Colonic mucosa (tissue), 4 donors: ENCODE results near the gene CLN5. TPM values are rescaled to one million over a fixed set of nuclear protein-coding genes. Genes with fewer than 3 reads are reported as not detected.

ENCODE experiments used
- DNase-seq: peaks from one replicate; pipeline ENCODE4 v3.0.0-alpha.2; 2020
- H3K27ac ChIP-seq: fragments of 200-600 bp; one replicate; pipeline ENCODE4 v1.8.0; 2021
- H3K27me3 ChIP-seq: fragments of 200-600 bp; one replicate; pipeline ENCODE4 v1.8.0; 2021
- H3K36me3 ChIP-seq: fragments of 200-600 bp; one replicate; pipeline ENCODE4 v1.8.0; 2021
- H3K4me1 ChIP-seq: fragments of 200-600 bp; one replicate; pipeline ENCODE4 v1.8.0; 2021; ENCODE audit warnings: mild to moderate bottlenecking
- H3K4me3 ChIP-seq: fragments of 200-600 bp; one replicate; pipeline ENCODE4 v1.8.0; 2021
- H3K9ac ChIP-seq, 2 donors: one replicate each; pipeline ENCODE4 v1.7.0; 2013; ENCODE audit warnings: control low read depth in 2 of 2, low read depth in 2 of 2, low read length in 2 of 2
- H3K9me3 ChIP-seq: fragments of 200-600 bp; one replicate; pipeline ENCODE4 v1.8.0; 2021
- CTCF ChIP-seq: fragments of 200-600 bp; IDR thresholded peaks from one replicate; pipeline ENCODE4 v1.8.0; 2022; ENCODE audit warnings: antibody characterized with exemption, mild to moderate bottlenecking
- intact Hi-C: fragments of 100-400 bp; cut with DNase I; formaldehyde crosslinking; loops from one replicate; pipeline ENCODE4 v1.14.1; 2022
- total RNA-seq, 2 donors: library from RNA; stranded (reverse); fragmentation: NEBNext Ultra II Directional in 1 of 2; extraction: Animal tissue kit (Norgen Biotek cat#: 25700) in 1 of 2; gene quantifications; one replicate each; pipeline ENCODE4 v1.2.1, GENCODE V29; 2021
- donor health status: healthy.
- donor health status: DM: no; HTN: no; CAD: no.
- donor health status: DM: no; HTN: no; CAD: no.

The CLN5 gene
- total RNA-seq, result 10 to 100 TPM; 21.8 to 26.5 TPM

GRCh38 chr13:76991796-76992547 is at the start of gene CLN5:
Gene CLN5, plus strand, starts transcription at chr13:76992081. Its CDS starts 18 bp downstream, at chr13:76992099.
- peak; percentile 93 for DNase-seq
- Histone ChIP-seq H3K27me3 (no peaks in the 10 kb centered on the region), H3K9ac (peak within 1 kb of the TSS; percentile 76 to 85), H3K9me3 (no peaks in the 10 kb centered on the region), H3K4me3 (peak within 1 kb of the TSS; percentile 81), H3K4me1 (no peaks in the 10 kb centered on the region), H3K36me3 (no peaks in the 10 kb centered on the region), H3K27ac (peak within 1 kb of the TSS; percentile 91)
- no peak for TF ChIP-seq CTCF
- intact Hi-C loops, result loop anchor here (5.0 kb wide), 1 partner anchor 35 kb away; the partner anchor contains the start of gene FBXL3

- Histone ChIP-seq H3K9me3 (no peaks in the 10 kb centered on the region), H3K4me1 (no peaks in the 10 kb centered on the region), H3K27ac (no peak overlapping the region), H3K27me3 (no peaks in the 10 kb centered on the region), H3K9ac (no peak overlapping the region), H3K36me3 (no peaks in the 10 kb centered on the region), H3K4me3 (no peak overlapping the region)
- no peak for DNase-seq
- TF ChIP-seq CTCF, result no peak
- intact Hi-C loops, result no loop called here
These were observed 49.5 kb upstream of the CLN5 start for GRCh38 chr13:76942363-76942762.

GRCh38 chr13:76943646-76944045 is 48.2 kb upstream of the CLN5 start:
- no peak overlapping the region for H3K9ac ChIP-seq
- H3K36me3 ChIP-seq, result no peaks in the 10 kb centered on the region
- H3K4me3 ChIP-seq, result no peak overlapping the region
- H3K27ac ChIP-seq, result no peak overlapping the region
- intact Hi-C loops, result no loop called here
- no peak for TF ChIP-seq CTCF
- H3K4me1 ChIP-seq, result no peaks in the 10 kb centered on the region
- no peaks in the 10 kb centered on the region for H3K9me3 ChIP-seq
- no peak for DNase-seq
- H3K27me3 ChIP-seq, result no peaks in the 10 kb centered on the region

GRCh38 chr13:76944456-76944855 is 47.4 kb upstream of the CLN5 start:
- Histone ChIP-seq H3K27ac (no peak overlapping the region), H3K4me3 (no peak overlapping the region)
- intact Hi-C loops, result no loop called here

GRCh38 chr13:76948149-76948548 is 43.7 kb upstream of the CLN5 start, which contains the start of gene ACOD1:
Gene ACOD1, plus strand, starts transcription at chr13:76948511. Its CDS starts 48 bp downstream, at chr13:76948559.
- intact Hi-C loops, result no loop called here
- H3K9me3 ChIP-seq, result no peaks in the 10 kb centered on the region
- TF ChIP-seq CTCF, result no peak
- no peak within 1 kb of the TSS for H3K9ac ChIP-seq
- no peak within 1 kb of the TSS for H3K27ac ChIP-seq
- H3K4me1 ChIP-seq, result no peaks in the 10 kb centered on the region
- H3K36me3 ChIP-seq, result no peaks in the 10 kb centered on the region
- DNase-seq, result no peak
- no peaks in the 10 kb centered on the region for H3K27me3 ChIP-seq
- no peak within 1 kb of the TSS for H3K4me3 ChIP-seq

More at GRCh38 chr13:76944456-76944855, 47.4 kb upstream of the CLN5 start:
- Histone ChIP-seq H3K9ac (no peak overlapping the region), H3K27me3 (no peaks in the 10 kb centered on the region), H3K36me3 (no peaks in the 10 kb centered on the region), H3K9me3 (no peaks in the 10 kb centered on the region), H3K4me1 (no peaks in the 10 kb centered on the region)
- no peak for DNase-seq
- TF ChIP-seq CTCF, result no peak
